T-cell (primary cell): Measurements from ENCODE around the gene SYTL1. TPM values are rescaled to one million over a fixed set of nuclear protein-coding genes. Genes with fewer than 3 reads are reported as not detected.

ENCODE experiments used
- ATAC-seq, 4 experiments: fragments of 200-7000 bp in 3 of 4; fragments of 150-1000 bp in 1 of 4; cut with Tn5 transposase; replicated peaks in 1 of 4; 1 replicate in 3 of 4; 2 replicates in 1 of 4; pipeline ENCODE4 v1.10.0; 2021; ENCODE audit warnings: moderate library complexity in 3 of 4, mild to moderate bottlenecking in 2 of 4, moderate number of reproducible peaks in 1 of 4
- CTCF ChIA-PET, 2 donors: fragments of 300-600 bp; sonication (Branson Sonifier 250); formaldehyde crosslinking; loops; one replicate each; lab custom pipeline; 2022; ENCODE audit warnings: antibody characterized with exemption in 2 of 2; lab: Charles Lee
- POLR2A ChIA-PET, 2 donors: fragments of 300-600 bp; sonication (Branson Sonifier 250); formaldehyde crosslinking; loops; one replicate each; lab custom pipeline; 2022; ENCODE audit warnings: antibody characterized with exemption in 2 of 2; lab: Charles Lee
- DNase-seq, 35 experiments: peaks; one replicate each; pipeline versions ENCODE4 v3.0.0 to v3.0.0-alpha.2; 2013 to 2023
- H3K27ac ChIP-seq: one replicate; pipeline ENCODE4 v1.5.1; 2013; ENCODE audit warnings: low read length
- H3K27me3 ChIP-seq, 2 experiments: replicated peaks in 1 of 2; 1 replicate in 1 of 2; 2 replicates in 1 of 2; pipeline versions ENCODE4 v1.6.1 to v1.7.0; 2013; ENCODE audit warnings: low read length in 1 of 2, mixed read lengths in 1 of 2; ENCODE audit not compliant: control insufficient read depth in 2 of 2, insufficient read depth in 2 of 2; ENCODE audit errors: extremely low read depth in 1 of 2
- H3K36me3 ChIP-seq, 2 donors: 1 replicate in 1 of 2; 2 replicates in 1 of 2; pipeline versions ENCODE4 v1.6.1 to v1.7.0; 2013; ENCODE audit warnings: low read length in 1 of 2; ENCODE audit not compliant: control insufficient read depth in 2 of 2, insufficient read depth in 1 of 2; ENCODE audit errors: extremely low read depth in 1 of 2
- H3K4me1 ChIP-seq, 2 experiments: 1 replicate in 1 of 2; 2 replicates in 1 of 2; pipeline versions ENCODE4 v1.6.1 to v1.7.0; 2013; ENCODE audit warnings: low read length in 2 of 2, mixed read lengths in 1 of 2; ENCODE audit not compliant: insufficient read depth in 2 of 2, control insufficient read depth in 1 of 2; ENCODE audit errors: extremely low read depth in 1 of 2
- H3K4me3 ChIP-seq, 2 donors: 1 replicate in 1 of 2; 2 replicates in 1 of 2; pipeline versions ENCODE4 v1.5.1 to v1.7.0; 2013; ENCODE audit warnings: mild to moderate bottlenecking in 2 of 2, low read length in 1 of 2, moderate library complexity in 1 of 2; ENCODE audit not compliant: control insufficient read depth in 1 of 2; ENCODE audit errors: extremely low read depth in 1 of 2
- H3K9me3 ChIP-seq: 2 replicates; pipeline ENCODE4 v1.7.0; 2013
- H3K27ac Mint-ChIP-seq, 2 donors: one replicate each; pipeline ENCODE4 v1.8.0; 2020 to 2021; ENCODE audit warnings: mild to moderate bottlenecking in 2 of 2, mixed read lengths in 2 of 2
- H3K27me3 Mint-ChIP-seq, 2 donors: one replicate each; pipeline ENCODE4 v1.8.0; 2021 to 2022; ENCODE audit warnings: mixed read lengths in 2 of 2
- H3K36me3 Mint-ChIP-seq: one replicate; pipeline ENCODE4 v1.8.0; 2021; ENCODE audit warnings: mixed read lengths
- H3K4me1 Mint-ChIP-seq, 3 donors: one replicate each; pipeline ENCODE4 v1.8.0; 2020 to 2022; ENCODE audit warnings: mixed read lengths in 3 of 3, mild to moderate bottlenecking in 1 of 3
- H3K4me3 Mint-ChIP-seq, 3 donors: one replicate each; pipeline ENCODE4 v1.8.0; 2020 to 2022; ENCODE audit warnings: mild to moderate bottlenecking in 3 of 3, mixed read lengths in 3 of 3, moderate library complexity in 3 of 3
- H3K9me3 Mint-ChIP-seq, 3 donors: one replicate each; pipeline ENCODE4 v1.8.0; 2020 to 2022; ENCODE audit warnings: mixed read lengths in 3 of 3
- WGBS: methylation state at CpG from one replicate; pipeline ENCODE4 v1.1.5; 2013; ENCODE audit warnings: missing lambda C conversion rate; ENCODE audit not compliant: insufficient coverage; 5-methylcytosine and 5-hydroxymethylcytosine counted together
- total RNA-seq, 35 experiments: library from RNA in 6 of 35; stranded (reverse) in 6 of 35; fragments of 120-200 nt in 1 of 35; gene quantifications; one replicate each; pipeline versions ENCODE4 v1.2.1 to v1.2.4 and lab custom pipeline; 2013 to 2026

Gene SYTL1
- total RNA-seq, 5 donors from 2014 or later (not counting 1 experiment from before 2014, with no cell fraction given): 169 to 240 (median 199) TPM

- Mint-ChIP-seq H3K4me3 (no peak overlapping the region), H3K27me3 (no peaks in the 10 kb centered on the region), H3K4me1 (peaks cover 0 to 5% (median 2%) of the 10 kb centered on the region in 3 donors), H3K9me3 (no peaks in the 10 kb centered on the region), H3K36me3 (peaks cover 36% of the 10 kb centered on the region), H3K27ac (no peak overlapping the region)
- Histone ChIP-seq H3K4me1 (peaks cover 0 to 8% of the 10 kb centered on the region in 2 experiments), H3K4me3 (no peak overlapping the region), H3K9me3 (no peaks in the 10 kb centered on the region), H3K27ac (no peak overlapping the region), H3K27me3 (no peaks in the 10 kb centered on the region), H3K36me3 (peaks cover 34 to 81% of the 10 kb centered on the region in 2 donors)
- ATAC-seq: no peak
- ChIA-PET CTCF (interaction anchor here (0.5 to 7.8 kb wide), 8 partner anchors 38 to 370 kb away, joined by 3 to 44 read pairs (median 5); no protein-coding TSS in a partner anchor), POLR2A (no interaction called here)
- DNase-seq: no peak
- no CpG with 5 or more reads among the region's 2 CpGs for WGBS
These were observed 39.2 kb upstream of the SYTL1 start for GRCh38 chr1:27302612-27303011.

- H3K9me3 ChIP-seq: no peaks in the 10 kb centered on the region
- H3K4me3 ChIP-seq: no peak overlapping the region
- POLR2A ChIA-PET: no interaction called here
- H3K27me3 Mint-ChIP-seq: no peaks in the 10 kb centered on the region
- no peak overlapping the region for H3K27ac Mint-ChIP-seq
- no peaks in the 10 kb centered on the region for H3K9me3 Mint-ChIP-seq
- DNase-seq: no peak
- peaks cover 30 to 72% of the 10 kb centered on the region in 2 donors for H3K36me3 ChIP-seq
- 96% methylated on average over 12 of the region's 15 CpGs for WGBS
- peaks cover 29% of the 10 kb centered on the region for H3K36me3 Mint-ChIP-seq
- no peaks in the 10 kb centered on the region for H3K27me3 ChIP-seq
- H3K4me1 Mint-ChIP-seq: peaks cover 0 to 5% (median 2%) of the 10 kb centered on the region in 3 donors
- H3K4me3 Mint-ChIP-seq: no peak overlapping the region
- H3K27ac ChIP-seq: no peak overlapping the region
- CTCF ChIA-PET: interaction anchor here in 1 of 2 donors (0.6 kb wide), 1 partner anchor 107 kb away, joined by 3 read pairs; no protein-coding TSS in a partner anchor
- peaks cover 0 to 8% of the 10 kb centered on the region in 2 experiments for H3K4me1 ChIP-seq
- no peak for ATAC-seq
These were observed 38.3 kb upstream of the SYTL1 start for GRCh38 chr1:27303509-27303908.

GRCh38 chr1:27306071-27306470, 35.8 kb upstream of the SYTL1 start:
- Mint-ChIP-seq H3K9me3 (no peaks in the 10 kb centered on the region), H3K4me3 (no peak overlapping the region), H3K27ac (no peak overlapping the region), H3K27me3 (no peaks in the 10 kb centered on the region), H3K4me1 (peaks cover 0 to 1% (median 0%) of the 10 kb centered on the region in 3 donors), H3K36me3 (peaks cover 17% of the 10 kb centered on the region)
- no peaks in the 10 kb centered on the region for H3K27me3 ChIP-seq
- no peaks in the 10 kb centered on the region for H3K9me3 ChIP-seq
- 90% methylated on average over 8 of the region's 11 CpGs for WGBS
- ChIA-PET POLR2A (no interaction called here), CTCF (no interaction called here)
- no peak for ATAC-seq
- DNase-seq: no peak
- H3K27ac ChIP-seq: no peak overlapping the region
- H3K4me1 ChIP-seq: peaks cover 0 to 1% of the 10 kb centered on the region in 2 experiments
- H3K36me3 ChIP-seq: peaks cover 23 to 54% of the 10 kb centered on the region in 2 donors
- H3K4me3 ChIP-seq: no peak overlapping the region

GRCh38 chr1:27306892-27307761, 34.7 kb upstream of the SYTL1 start:
- ChIA-PET POLR2A (interaction anchor here in 1 of 2 donors (1.1 kb wide), 1 partner anchor 20 kb away, joined by 3 read pairs; no protein-coding TSS in a partner anchor), CTCF (interaction anchor here (0.6 to 1.1 kb wide), 4 partner anchors 9 to 219 kb away, joined by 3 to 5 read pairs (median 4); partner anchors contain the start of gene CD164L2 (in 1 of the 2))
- Histone ChIP-seq H3K4me1 (no peaks in the 10 kb centered on the region), H3K4me3 (no peak overlapping the region), H3K9me3 (no peaks in the 10 kb centered on the region), H3K36me3 (peaks cover 23 to 44% of the 10 kb centered on the region in 2 donors), H3K27me3 (no peaks in the 10 kb centered on the region), H3K27ac (no peak overlapping the region)
- H3K9me3 Mint-ChIP-seq: no peaks in the 10 kb centered on the region
- ATAC-seq (no peak), DNase-seq (no peak)
- H3K4me3 Mint-ChIP-seq: no peak overlapping the region
- H3K27ac Mint-ChIP-seq: no peak overlapping the region
- no peaks in the 10 kb centered on the region for H3K4me1 Mint-ChIP-seq
- H3K27me3 Mint-ChIP-seq: no peaks in the 10 kb centered on the region
- peaks cover 14% of the 10 kb centered on the region for H3K36me3 Mint-ChIP-seq
- 80% methylated on average over 6 of the region's 11 CpGs for WGBS

- ChIA-PET CTCF (interaction anchor here (0.6 to 2.0 kb wide), 4 partner anchors 9 to 219 kb away, joined by 3 to 5 read pairs (median 4); no protein-coding TSS in a partner anchor), POLR2A (interaction anchor here in 1 of 2 donors (1.1 kb wide), 1 partner anchor 19 kb away, joined by 3 read pairs; no protein-coding TSS in a partner anchor)
- no peaks in the 10 kb centered on the region for H3K27me3 Mint-ChIP-seq
- no peaks in the 10 kb centered on the region for H3K4me1 Mint-ChIP-seq
- Histone ChIP-seq H3K9me3 (no peaks in the 10 kb centered on the region), H3K36me3 (peaks cover 23 to 37% of the 10 kb centered on the region in 2 donors), H3K4me3 (no peak overlapping the region), H3K4me1 (no peaks in the 10 kb centered on the region), H3K27ac (no peak overlapping the region), H3K27me3 (no peaks in the 10 kb centered on the region)
- WGBS: no CpG with 5 or more reads among the region's 6 CpGs
- H3K36me3 Mint-ChIP-seq: peaks cover 13% of the 10 kb centered on the region
- H3K4me3 Mint-ChIP-seq: no peak overlapping the region
- ATAC-seq (no peak), DNase-seq (no peak)
- H3K27ac Mint-ChIP-seq: peak overlapping the region in 1 of 2 donors; percentile 22
- no peaks in the 10 kb centered on the region for H3K9me3 Mint-ChIP-seq
These were observed 33.8 kb upstream of the SYTL1 start for GRCh38 chr1:27307874-27308598.

GRCh38 chr1:27314169-27314568, 27.7 kb upstream of the SYTL1 start:
- no peaks in the 10 kb centered on the region for H3K36me3 Mint-ChIP-seq
- no peak overlapping the region for H3K4me3 ChIP-seq
- ATAC-seq (no peak), DNase-seq (no peak)
- no peaks in the 10 kb centered on the region for H3K9me3 ChIP-seq
- H3K9me3 Mint-ChIP-seq: no peaks in the 10 kb centered on the region
- 80% methylated on average over 2 of the region's 3 CpGs for WGBS
- ChIA-PET CTCF (no interaction called here), POLR2A (interaction anchor here in 1 of 2 donors (0.7 kb wide), 1 partner anchor 806 kb away, joined by 8 read pairs; no protein-coding TSS in a partner anchor)
- H3K4me1 Mint-ChIP-seq: no peaks in the 10 kb centered on the region
- H3K36me3 ChIP-seq: peaks cover 0 to 4% of the 10 kb centered on the region in 2 donors
- H3K4me3 Mint-ChIP-seq: no peak overlapping the region
- H3K27ac ChIP-seq: no peak overlapping the region
- H3K27me3 Mint-ChIP-seq: peaks cover 0 to 7% of the 10 kb centered on the region in 2 donors
- no peak overlapping the region for H3K27ac Mint-ChIP-seq
- no peaks in the 10 kb centered on the region for H3K4me1 ChIP-seq
- peaks cover 0 to 2% of the 10 kb centered on the region in 2 experiments for H3K27me3 ChIP-seq
